HL-60 (cell line): ENCODE measurements around the gene PTPRF.
"Not testable (repeated sequence)": the region's sequence is repeated elsewhere in the genome, so short reads cannot be mapped to it uniquely, and the experiment has no call there.

Experiments
- DNase-seq, 2 experiments: peaks; one replicate each; pipeline ENCODE4 v3.0.0-alpha.2; 2010 to 2020; ENCODE audit warnings: low read depth in 1 of 2, low spot score in 1 of 2
- H3K27ac ChIP-seq: fragments of 250-450 bp; sonication (Bioruptor Pico); replicated peaks from 2 replicates; pipeline ENCODE4 v1.5.1; 2020; ENCODE audit warnings: mild to moderate bottlenecking, moderate library complexity
- H3K27me3 ChIP-seq: fragments of 250-450 bp; sonication (Bioruptor Pico); 2 replicates; pipeline ENCODE4 v1.5.1; 2021; ENCODE audit warnings: mild to moderate bottlenecking, moderate library complexity; ENCODE audit not compliant: insufficient read depth, poor library complexity, severe bottlenecking
- H3K4me3 ChIP-seq: replicated peaks from 2 replicates; pipeline ENCODE4 v1.5.1; 2011; ENCODE audit warnings: mild to moderate bottlenecking, control low read depth, low read length; ENCODE audit not compliant: insufficient read depth
- CTCF ChIP-seq: IDR thresholded peaks from one replicate; pipeline ENCODE4 v1.5.1; 2011; ENCODE audit warnings: low read length, control low read depth, inconsistent platforms; ENCODE audit not compliant: insufficient read depth
- GABPA ChIP-seq: IDR thresholded peaks from 2 replicates; pipeline ENCODE4 v1.6.1; 2012; ENCODE audit warnings: low read depth
- POLR2AphosphoS5 ChIP-seq: IDR thresholded peaks from 2 replicates; pipeline ENCODE4 v1.6.1; 2012; ENCODE audit warnings: low read depth
- REST ChIP-seq: IDR thresholded peaks from 2 replicates; pipeline ENCODE4 v1.6.1; 2012; ENCODE audit warnings: low read depth; ENCODE audit not compliant: insufficient replicate concordance
- SPI1 ChIP-seq: IDR thresholded peaks from 2 replicates; pipeline ENCODE4 v1.6.1; 2012; ENCODE audit warnings: low read depth, mild to moderate bottlenecking, borderline replicate concordance

The PTPRF gene

GRCh38 chr1:43639976-43640794 is 109.5 kb downstream of the PTPRF start:
- Histone ChIP-seq H3K4me3 (no peak overlapping the region), H3K27ac (no peak overlapping the region), H3K27me3 (no peaks in the 10 kb centered on the region)
- no peak for DNase-seq
- TF ChIP-seq CTCF: no peak
- TF ChIP-seq GABPA: no peak
- no peak for TF ChIP-seq SPI1
- no peak for TF ChIP-seq POLR2AphosphoS5
- TF ChIP-seq REST: no peak

- no peak overlapping the region for H3K4me3 ChIP-seq
- H3K27me3 ChIP-seq: no peaks in the 10 kb centered on the region
- no peak overlapping the region for H3K27ac ChIP-seq
- no peak for DNase-seq
- TF ChIP-seq REST (no peak), CTCF (no peak), GABPA (no peak), POLR2AphosphoS5 (no peak), SPI1 (no peak)
These were observed 113.9 kb downstream of the PTPRF start for GRCh38 chr1:43644558-43644957.

GRCh38 chr1:43645461-43645860 is 114.8 kb downstream of the PTPRF start:
- no peak overlapping the region for H3K4me3 ChIP-seq
- DNase-seq: no peak
- no peak overlapping the region for H3K27ac ChIP-seq
- H3K27me3 ChIP-seq: no peaks in the 10 kb centered on the region
- TF ChIP-seq GABPA (no peak), CTCF (no peak), REST (no peak), POLR2AphosphoS5 (no peak), SPI1 (no peak)

- DNase-seq, H3K27me3 ChIP-seq, H3K27ac ChIP-seq, H3K4me3 ChIP-seq: not testable (repeated sequence)
These were observed 116.6 kb downstream of the PTPRF start for GRCh38 chr1:43647331-43647730.
